Measurements from ENCODE around the gene ESAM. TPM values are rescaled to one million over a fixed set of nuclear protein-coding genes. Genes with fewer than 3 reads are reported as not detected.
"Not testable (repeated sequence)": the region's sequence is repeated elsewhere in the genome, so short reads cannot be mapped to it uniquely, and the experiment has no call there.

Gene ESAM
- total RNA-seq, 1 donor from 2014 or later: 3.7 TPM

DNA sequence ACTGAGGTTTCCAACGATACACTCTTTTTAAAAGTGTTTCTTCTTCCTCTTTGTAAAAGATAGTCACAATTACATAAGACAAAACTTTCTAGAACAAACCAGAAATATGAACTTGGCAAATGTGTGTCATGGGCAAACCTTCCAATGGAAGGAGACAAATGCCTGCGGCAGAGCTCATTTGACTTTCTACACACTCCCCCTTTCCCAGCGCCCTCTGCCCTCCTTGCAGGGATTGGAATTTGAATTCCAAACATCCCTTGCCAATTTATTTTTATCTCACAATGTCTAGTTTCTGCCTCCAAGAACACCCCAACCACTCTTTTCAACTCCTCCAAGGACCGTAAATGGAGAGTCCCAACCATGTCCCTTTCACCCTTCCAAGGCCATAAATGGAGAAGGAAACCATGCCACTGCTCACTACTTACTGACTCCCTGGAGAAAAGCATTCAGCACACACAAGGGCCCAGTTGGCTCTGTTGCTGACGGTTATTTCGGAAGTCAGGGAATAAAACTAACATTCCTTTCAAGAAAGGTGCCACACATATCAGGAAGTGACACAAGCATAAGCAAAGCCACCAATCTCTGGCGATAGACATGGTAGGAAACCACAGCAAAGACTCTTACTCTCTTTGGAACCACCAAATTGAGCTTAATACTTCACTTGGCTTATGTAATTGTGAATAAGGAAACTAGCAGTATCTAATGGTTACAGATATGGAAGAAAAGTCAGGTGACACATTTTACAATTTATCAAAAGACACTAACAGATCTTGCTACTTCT, 15.0 kb upstream of the ESAM start:
- DNase-seq: no peak

- not testable (repeated sequence) for DNase-seq
These were observed 8.9 kb upstream of the ESAM start for GRCh38 chr11:124770959-124771358.

GRCh38 chr11:124769806-124770774, 8.0 kb upstream of the ESAM start:
- DNase-seq: no peak

DNA sequence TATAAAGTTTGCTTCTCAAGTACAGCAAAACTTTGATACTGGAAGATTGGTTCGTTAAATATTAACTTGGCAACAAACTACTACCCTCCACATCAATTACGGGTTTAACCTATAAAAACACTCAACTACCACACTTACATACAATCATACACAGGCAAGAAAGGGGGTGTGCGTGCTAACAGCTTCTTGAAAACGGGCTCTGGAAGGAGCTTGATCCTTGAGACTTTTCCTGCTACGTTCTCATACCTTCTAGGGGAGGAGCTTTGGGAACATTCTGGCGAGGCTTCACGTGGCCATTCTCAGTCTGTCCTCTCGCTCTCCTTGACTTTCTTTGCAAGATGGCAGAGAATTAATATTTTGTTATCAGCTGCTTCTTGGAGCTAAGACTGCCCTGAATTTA, 6.8 kb upstream of the ESAM start:
- no peak for DNase-seq

DNA sequence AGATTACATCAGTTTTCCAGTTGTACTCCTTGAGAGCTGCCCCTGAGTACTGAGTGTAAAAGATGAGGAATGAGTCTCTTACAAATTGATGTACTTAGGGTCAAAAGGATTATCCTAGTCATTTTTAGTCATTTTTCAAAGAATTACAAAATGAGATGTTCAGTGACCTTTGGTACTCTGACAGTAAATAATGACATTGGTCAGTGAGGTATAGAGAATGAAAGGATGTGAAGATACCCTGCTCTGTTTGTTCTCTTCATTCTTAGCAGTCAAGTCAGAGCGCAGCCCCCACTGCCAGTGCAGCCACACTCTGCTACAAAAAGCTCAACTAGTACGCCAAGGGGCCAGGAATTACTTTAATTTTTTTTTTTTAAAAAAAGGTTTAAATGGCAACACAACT, 4.1 kb upstream of the ESAM start:
- DNase-seq: no peak

GRCh38 chr11:124763156-124763947, 1.3 kb upstream of the ESAM start:
- DNase-seq: no peak

- no peak for DNase-seq
These were observed 600 bp upstream of the ESAM start for GRCh38 chr11:124762624-124763155.

DNA sequence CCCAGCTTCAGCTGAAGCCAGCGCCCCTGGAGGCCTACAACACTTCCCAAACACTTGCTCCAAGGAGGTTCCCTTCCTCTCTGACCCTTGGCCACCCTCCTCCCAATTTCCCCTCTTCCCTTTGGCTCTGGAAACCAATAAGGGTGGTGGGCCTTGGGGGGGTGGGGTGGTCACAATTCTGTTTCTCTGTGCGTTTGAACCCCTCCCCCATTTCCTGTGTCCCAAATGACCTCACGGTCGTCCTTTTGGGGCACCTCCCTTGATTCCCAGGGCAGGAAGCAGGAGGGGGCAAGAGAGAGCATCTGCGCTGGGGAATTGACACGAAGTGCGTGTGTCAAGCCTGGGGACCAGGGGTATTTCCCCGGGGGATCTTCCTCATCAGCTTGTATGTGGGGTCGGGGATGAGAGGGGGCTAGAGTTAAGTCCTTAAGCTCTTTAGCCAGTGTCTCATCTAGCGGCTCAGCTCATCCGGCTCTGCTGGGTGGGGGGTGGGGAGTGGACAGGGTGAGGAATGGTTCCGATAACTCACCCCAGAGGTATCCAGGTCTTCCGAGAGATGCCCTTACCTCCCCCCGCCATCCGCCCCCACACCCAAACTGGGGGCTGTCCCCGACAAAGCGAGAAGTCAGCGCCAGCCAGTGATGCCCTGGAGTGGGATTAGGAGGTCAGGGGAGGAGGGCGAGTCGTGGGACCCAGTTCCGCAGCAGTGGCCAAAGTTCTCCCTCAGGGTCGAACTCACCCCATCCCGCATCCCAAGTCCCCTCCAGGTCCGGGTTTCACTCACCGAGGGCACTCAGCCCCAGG, 587 bp downstream of the ESAM start:
- DNase-seq: no peak

DNA sequence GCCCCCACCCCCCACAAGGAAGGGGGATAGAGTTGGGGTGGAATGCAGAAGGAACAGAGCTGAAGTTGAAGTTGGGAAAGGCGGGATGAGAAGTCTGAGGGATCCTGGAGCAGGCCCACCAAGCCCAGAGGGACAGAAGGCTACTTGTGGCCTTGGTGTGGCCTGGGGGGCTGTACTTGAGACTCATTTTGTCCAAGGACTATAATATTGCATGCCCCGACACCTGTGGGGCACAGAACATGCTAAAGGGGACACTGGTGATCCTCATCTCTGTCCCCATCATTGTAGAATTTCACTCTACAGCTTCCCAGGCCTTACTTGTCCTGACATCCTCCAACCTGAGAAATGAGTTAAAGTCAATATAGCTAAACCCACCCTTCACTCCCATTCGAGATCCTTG, 1.3 kb downstream of the ESAM start:
- no peak for DNase-seq

DNA sequence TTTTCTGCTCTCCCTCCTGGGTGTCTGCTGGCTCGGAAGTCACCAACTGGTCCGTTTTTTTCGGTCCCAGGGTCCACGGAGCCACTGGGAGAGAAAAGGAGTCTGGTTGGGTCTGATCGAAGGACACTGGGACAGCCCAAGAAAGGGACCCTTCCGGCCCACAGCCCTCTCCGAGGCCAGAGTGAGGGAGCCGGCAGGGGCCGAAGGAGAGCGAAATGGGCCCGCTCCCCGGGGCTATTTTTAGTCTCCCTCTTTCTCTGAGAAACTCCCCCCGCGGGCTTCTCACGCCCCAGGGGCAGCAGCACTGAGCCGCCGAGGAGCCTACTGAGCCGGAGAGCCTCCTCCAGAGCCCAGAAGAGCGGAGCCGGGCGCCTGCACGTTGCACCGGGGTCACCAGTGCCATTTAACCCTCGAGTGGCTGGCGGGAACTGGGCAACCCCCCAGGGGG, 1.9 kb downstream of the ESAM start:
- DNase-seq: no peak

DNA sequence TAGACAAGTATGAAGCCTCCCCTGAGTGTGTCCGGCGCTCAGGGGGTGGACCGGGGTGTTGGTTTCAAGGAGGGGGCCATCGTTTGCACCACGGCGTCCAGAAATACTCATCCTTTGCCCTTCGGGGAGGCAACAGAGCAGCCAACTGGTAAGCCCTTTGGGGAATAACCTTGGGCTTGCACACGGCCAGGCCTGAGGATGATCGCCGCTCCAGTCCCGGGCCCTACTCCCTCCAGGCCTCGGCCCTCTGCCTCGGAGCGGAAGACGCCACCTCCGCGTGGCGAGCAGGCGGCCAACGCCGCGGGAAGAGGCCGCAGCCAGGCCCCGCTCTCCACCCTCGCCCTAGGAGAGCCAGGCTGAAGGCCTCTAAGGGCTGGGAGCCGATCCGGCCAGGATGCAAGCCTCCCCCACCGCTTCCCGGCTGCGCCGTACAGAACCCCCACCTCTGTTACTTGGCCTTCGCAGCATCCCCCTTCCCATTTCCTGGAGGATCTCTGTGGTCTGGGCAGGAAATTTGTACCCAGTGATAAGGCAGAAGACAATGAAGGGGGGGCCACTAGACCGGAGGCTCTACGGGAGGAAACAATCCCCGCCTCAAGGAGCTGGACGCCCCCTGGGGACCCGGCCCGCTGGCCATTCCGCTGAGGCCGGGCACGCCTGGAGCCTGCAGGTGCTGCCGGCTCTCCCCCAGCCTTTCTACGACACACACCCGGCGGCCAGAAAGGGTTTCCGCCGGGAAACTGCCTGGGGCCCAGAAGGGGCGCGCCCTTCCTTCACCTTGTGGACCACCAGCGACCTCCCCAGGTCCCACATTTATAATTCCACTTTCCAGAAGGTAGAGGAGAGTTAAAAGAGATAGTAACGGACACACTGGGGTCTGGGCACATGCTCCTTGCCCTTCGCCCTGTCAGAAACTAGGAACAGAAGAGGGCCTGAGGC, 2.6 kb downstream of the ESAM start:
- no peak for DNase-seq

DNA sequence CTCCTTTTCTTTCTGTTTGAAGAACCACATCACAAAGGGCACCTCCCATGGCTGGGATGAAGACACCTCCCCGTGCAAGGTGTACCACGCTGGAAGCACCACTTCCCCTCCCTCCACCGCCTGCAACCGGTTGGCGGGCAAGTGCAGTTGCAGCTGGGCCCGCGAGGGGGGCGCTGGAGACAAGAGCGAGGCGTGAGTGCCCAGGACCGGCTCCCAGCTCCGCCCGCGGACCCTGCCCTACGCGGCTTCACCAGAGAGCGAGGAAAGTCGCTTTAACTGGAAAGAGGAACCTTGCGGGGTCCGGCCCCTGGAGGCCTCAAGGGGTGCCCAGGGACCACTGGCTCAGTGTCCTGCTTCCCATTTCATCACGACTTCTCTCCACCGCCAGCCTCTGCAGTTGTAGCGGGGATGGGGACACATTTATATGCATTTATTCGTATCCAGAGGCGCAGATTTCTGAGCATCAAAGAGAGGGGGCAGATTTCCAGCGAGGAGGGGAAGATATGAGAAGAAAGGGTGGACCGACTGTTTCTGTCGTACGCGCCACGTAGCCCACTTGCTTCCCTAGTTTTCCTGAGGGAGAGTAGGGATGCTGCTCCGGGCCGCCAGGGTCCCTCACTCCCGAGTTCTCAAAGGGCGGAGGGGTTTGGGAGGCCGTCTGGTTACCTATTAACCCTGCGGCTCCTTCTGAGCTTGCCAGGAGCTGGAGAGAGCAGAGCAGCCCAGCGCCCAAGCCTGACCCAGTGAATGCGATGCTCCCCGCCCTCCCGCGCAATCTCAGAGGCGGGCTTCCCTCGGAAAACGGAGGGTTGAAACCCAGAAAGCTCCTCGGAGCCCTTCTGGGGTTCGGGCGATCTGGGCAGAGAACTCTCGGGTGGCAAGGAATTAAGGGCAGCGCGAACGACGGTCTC, 3.5 kb downstream of the ESAM start:
- DNase-seq: peak; percentile 40

GRCh38 chr11:124757320-124757719, 4.8 kb downstream of the ESAM start:
- no peak for DNase-seq

GRCh38 chr11:124756753-124757227, 5.3 kb downstream of the ESAM start:
- DNase-seq: no peak

DNA sequence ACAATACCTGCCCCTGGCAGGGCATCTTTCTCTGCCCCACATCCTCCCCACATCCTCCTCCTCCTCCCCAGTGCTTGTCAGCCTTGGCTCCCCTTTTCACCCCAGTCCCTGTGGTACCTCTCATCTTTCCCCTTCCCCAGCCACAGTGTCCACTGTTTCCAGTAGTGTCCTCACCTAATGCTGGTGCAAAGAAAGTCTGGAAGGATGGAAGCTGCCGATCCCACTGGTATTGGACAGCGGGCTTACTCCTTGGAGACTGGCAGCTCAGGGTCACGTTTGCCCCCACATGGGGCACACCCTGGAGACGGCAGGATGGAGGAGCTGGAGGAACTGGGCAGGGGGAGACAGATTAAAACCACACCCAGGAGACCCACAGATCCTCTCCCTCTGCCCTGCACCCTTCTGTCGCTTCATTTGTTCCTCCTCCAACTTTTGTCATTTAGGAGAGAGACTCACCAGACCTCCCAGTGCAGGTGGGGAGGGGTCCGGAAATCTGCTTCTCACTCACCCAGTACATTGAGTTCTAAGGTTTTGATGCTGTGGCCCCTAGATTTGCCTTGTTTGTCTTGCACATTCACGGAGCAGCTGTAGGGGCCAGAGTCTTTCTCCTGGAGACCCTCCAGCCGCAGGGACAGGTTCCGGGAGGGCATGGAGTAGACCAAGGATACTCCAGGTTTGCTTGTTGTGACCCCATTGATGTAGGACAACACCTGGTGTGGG, 5.9 kb downstream of the ESAM start:
- no peak for DNase-seq

DNA sequence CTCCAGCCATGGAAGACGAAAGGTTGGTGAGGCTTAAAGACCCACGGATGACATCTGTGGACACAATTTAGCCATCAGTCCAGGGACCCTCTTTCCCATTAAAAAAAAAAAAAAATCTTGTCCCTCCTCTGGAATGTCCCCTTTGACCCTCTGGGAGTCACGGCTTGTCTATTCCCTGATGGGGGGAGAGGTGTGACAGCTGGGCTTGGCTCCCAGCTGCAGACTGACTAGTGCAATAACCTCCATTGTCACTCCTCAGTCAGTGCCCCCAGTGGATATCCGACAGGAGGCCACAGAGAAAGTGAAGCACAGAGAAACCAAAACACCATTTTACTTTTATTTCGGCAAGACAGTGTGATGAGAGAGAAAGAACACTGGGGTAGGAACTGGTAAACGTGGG, 7.4 kb downstream of the ESAM start:
- DNase-seq: no peak

GRCh38 chr11:124754309-124754708, 7.8 kb downstream of the ESAM start:
- DNase-seq: no peak

- DNase-seq: no peak
These were observed 8.5 kb downstream of the ESAM start for GRCh38 chr11:124753624-124754023.
